ENCODE data around the gene PLTP. TPM values are rescaled to one million over a fixed set of nuclear protein-coding genes. Genes with fewer than 3 reads are reported as not detected.
A peak's percentile ranks its signal among the peaks of the same experiment; 100 is the strongest.
"Not testable (repeated sequence)": the region's sequence is repeated elsewhere in the genome, so short reads cannot be mapped to it uniquely, and the experiment has no call there.

The PLTP gene
- total RNA-seq, 5 donors from 2014 or later (not counting 1 experiment from before 2014, with no cell fraction given): 0.35 to 1.7 (median 1.4) TPM; not detected in 1

DNA sequence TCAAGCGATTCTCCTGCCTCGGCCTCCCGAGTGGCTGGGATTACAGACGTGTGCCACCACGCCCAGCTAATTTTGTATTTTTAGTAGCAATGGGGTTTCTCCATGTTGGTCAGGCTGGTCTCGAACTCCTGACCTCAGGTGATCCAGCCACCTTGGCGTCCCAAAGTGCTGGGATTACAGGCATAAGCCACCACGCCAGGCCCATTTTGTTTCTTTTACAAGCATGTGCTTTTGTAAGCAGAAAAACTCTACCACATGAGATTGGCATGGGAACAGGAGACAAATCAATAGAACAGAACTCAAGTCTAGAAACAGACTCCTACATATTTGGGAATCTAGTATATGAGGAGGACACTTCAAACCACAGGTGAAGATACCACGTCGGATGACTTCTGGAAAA is 44.4 kb upstream of the PLTP start:
- H3K27me3 ChIP-seq (replicated peaks in 1 of 2; ENCODE audit: control insufficient read depth in 2 of 2, extremely low read depth in 1 of 2, insufficient read depth in 2 of 2, low read length in 1 of 2); H3K27ac ChIP-seq (ENCODE audit: low read length); H3K9me3 Mint-ChIP-seq; H3K4me1 Mint-ChIP-seq; H3K4me3 ChIP-seq (ENCODE audit: control insufficient read depth in 1 of 2, extremely low read depth in 1 of 2, low read length in 1 of 2); ATAC-seq (replicated peaks in 1 of 4); CTCF ChIA-PET; H3K9me3 ChIP-seq; H3K4me3 Mint-ChIP-seq; H3K27me3 Mint-ChIP-seq; H3K27ac Mint-ChIP-seq; POLR2A ChIA-PET; DNase-seq: not testable (repeated sequence)
- peaks cover 31 to 79% of the 10 kb centered on the region in 2 donors for H3K36me3 ChIP-seq (ENCODE audit: control insufficient read depth in 2 of 2, extremely low read depth in 1 of 2, insufficient read depth in 1 of 2, low read length in 1 of 2)
- H3K36me3 Mint-ChIP-seq: peaks cover 49% of the 10 kb centered on the region
- peaks cover 0 to 11% of the 10 kb centered on the region in 2 experiments for H3K4me1 ChIP-seq (ENCODE audit: control insufficient read depth in 1 of 2, extremely low read depth in 1 of 2, insufficient read depth in 2 of 2, low read length in 2 of 2)
- WGBS (ENCODE audit: insufficient coverage): 100% methylated on average over 1 of the region's 10 CpGs

DNA sequence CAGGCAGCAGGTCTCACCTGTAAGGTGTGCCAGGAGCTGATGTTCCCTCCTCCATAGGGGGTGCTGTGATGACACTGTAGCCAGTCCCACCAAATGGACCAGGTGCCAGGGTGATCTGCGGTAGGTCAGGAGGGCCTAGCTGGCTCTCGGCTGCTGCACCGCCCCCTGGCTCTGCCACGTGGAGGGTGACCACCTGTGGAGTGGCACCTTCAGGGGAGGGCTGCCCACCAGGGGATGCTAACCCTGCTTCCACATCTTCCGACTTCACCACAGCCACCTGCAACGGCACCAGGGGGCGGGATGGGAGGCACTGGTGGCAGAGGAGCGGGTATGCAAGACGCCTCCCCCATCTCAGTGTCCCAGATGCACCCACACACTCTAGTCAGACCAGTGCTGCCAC is 41.7 kb upstream of the PLTP start:
- no peak overlapping the region for H3K4me3 ChIP-seq (ENCODE audit: control insufficient read depth in 1 of 2, extremely low read depth in 1 of 2, low read length in 1 of 2)
- ChIA-PET CTCF (no interaction called here), POLR2A (interaction anchor here (1.0 to 1.7 kb wide), 3 partner anchors 10 to 152 kb away, joined by 3 to 4 read pairs (median 3); no protein-coding TSS in a partner anchor)
- WGBS (ENCODE audit: insufficient coverage): 97% methylated on average over 8 of the region's 9 CpGs
- peaks cover 39% of the 10 kb centered on the region for H3K36me3 Mint-ChIP-seq
- H3K9me3 Mint-ChIP-seq: no peaks in the 10 kb centered on the region
- peaks cover 0 to 20% of the 10 kb centered on the region in 2 experiments for H3K4me1 ChIP-seq (ENCODE audit: control insufficient read depth in 1 of 2, extremely low read depth in 1 of 2, insufficient read depth in 2 of 2, low read length in 2 of 2)
- no peak overlapping the region for H3K27ac Mint-ChIP-seq
- no peaks in the 10 kb centered on the region for H3K27me3 ChIP-seq (replicated peaks in 1 of 2; ENCODE audit: control insufficient read depth in 2 of 2, extremely low read depth in 1 of 2, insufficient read depth in 2 of 2, low read length in 1 of 2)
- no peaks in the 10 kb centered on the region for H3K9me3 ChIP-seq
- H3K36me3 ChIP-seq (ENCODE audit: control insufficient read depth in 2 of 2, extremely low read depth in 1 of 2, insufficient read depth in 1 of 2, low read length in 1 of 2): peaks cover 27 to 76% of the 10 kb centered on the region in 2 donors
- H3K27ac ChIP-seq (ENCODE audit: low read length): no peak overlapping the region
- DNase-seq (no peak), ATAC-seq (replicated peaks in 1 of 4) (no peak)
- no peak overlapping the region for H3K4me3 Mint-ChIP-seq
- H3K27me3 Mint-ChIP-seq: no peaks in the 10 kb centered on the region
- peaks cover 0 to 7% (median 5%) of the 10 kb centered on the region in 3 donors for H3K4me1 Mint-ChIP-seq

DNA sequence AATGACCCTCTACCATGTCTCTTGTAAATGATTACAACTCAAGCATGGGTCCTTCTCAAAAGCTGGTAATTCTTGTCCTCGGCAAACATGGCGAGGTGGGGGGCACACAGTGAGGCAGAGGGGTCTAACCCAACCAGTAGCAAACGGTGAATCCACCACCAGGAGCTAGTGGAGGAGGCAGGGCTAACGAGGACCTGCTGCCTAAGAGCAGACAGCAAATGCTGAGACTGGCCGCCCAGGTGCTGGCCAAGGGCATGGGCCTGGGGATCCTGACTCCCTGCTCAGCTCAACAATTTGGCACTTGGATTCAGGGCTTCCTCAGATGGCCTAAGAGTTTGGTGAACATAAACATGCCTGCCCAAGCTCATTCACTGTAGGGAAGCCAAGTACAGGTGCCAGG is 40.9 kb upstream of the PLTP start:
- WGBS (ENCODE audit: insufficient coverage): 95% methylated on average over 5 of the region's 5 CpGs
- Histone ChIP-seq H3K4me1 (ENCODE audit: control insufficient read depth in 1 of 2, extremely low read depth in 1 of 2, insufficient read depth in 2 of 2, low read length in 2 of 2) (peaks cover 0 to 20% of the 10 kb centered on the region in 2 experiments), H3K9me3 (no peaks in the 10 kb centered on the region), H3K27me3 (replicated peaks in 1 of 2; ENCODE audit: control insufficient read depth in 2 of 2, extremely low read depth in 1 of 2, insufficient read depth in 2 of 2, low read length in 1 of 2) (no peaks in the 10 kb centered on the region), H3K27ac (ENCODE audit: low read length) (no peak overlapping the region), H3K36me3 (ENCODE audit: control insufficient read depth in 2 of 2, extremely low read depth in 1 of 2, insufficient read depth in 1 of 2, low read length in 1 of 2) (peaks cover 28 to 77% of the 10 kb centered on the region in 2 donors), H3K4me3 (ENCODE audit: control insufficient read depth in 1 of 2, extremely low read depth in 1 of 2, low read length in 1 of 2) (no peak overlapping the region)
- no peaks in the 10 kb centered on the region for H3K9me3 Mint-ChIP-seq
- ChIA-PET CTCF (interaction anchor here (0.5 to 0.6 kb wide), 2 partner anchors 167 to 185 kb away, joined by 3 read pairs; no protein-coding TSS in a partner anchor), POLR2A (interaction anchor here (0.6 to 1.7 kb wide), 3 partner anchors 8 to 18 kb away, joined by 3 to 4 read pairs (median 3); no protein-coding TSS in a partner anchor)
- no peak overlapping the region for H3K27ac Mint-ChIP-seq
- no peak for ATAC-seq (replicated peaks in 1 of 4)
- H3K36me3 Mint-ChIP-seq: peaks cover 35% of the 10 kb centered on the region
- H3K4me1 Mint-ChIP-seq: peaks cover 0 to 7% (median 5%) of the 10 kb centered on the region in 3 donors
- H3K4me3 Mint-ChIP-seq: no peak overlapping the region
- no peak for DNase-seq
- no peaks in the 10 kb centered on the region for H3K27me3 Mint-ChIP-seq

DNA sequence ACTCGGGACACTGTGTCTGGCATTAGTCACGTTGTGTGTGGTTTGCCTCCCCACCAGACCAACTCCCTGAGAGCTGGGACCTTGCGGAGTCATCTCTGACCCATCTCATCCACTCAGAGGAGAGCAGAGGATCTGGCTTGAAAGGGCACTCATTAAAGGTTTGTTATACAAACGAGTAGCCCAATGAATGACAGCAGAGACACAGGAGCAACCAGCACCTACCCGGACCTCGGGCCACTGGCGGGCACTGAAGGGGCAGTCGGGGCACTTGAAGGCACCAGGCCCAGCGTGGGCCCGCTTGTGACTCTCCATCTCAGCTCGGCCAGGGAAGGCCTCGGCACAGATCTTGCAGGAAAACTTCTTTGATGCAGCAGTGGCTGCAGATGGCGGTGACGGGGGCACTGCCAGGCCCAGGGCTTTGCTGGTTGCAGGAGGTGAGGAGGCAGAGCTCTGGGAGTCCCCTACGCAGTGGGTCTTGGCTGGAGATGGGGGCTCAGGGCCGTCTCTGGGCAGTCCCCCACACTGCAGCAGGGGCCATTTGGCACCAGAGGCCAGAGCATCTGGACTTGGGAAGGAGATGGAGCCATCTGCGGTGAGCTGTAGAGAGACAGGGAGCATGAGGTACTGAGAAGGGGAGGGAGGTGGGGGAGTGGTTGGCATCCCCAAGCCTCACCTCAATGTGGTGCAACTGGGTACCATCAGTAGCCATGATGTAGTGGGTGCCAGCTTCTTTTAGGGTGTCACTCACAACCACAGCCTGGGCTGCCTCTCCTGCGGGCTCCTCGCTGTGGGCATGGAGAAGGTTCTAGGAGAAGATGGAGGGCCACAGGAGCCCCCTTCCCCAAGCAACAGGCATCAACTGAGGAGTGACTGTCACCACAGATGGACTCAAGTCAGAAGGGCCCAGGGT is 40.2 kb upstream of the PLTP start:
- Mint-ChIP-seq H3K4me1 (peaks cover 0 to 7% (median 5%) of the 10 kb centered on the region in 3 donors), H3K9me3 (no peaks in the 10 kb centered on the region), H3K4me3 (no peak overlapping the region), H3K27ac (peak overlapping the region; percentile 44 to 76), H3K27me3 (no peaks in the 10 kb centered on the region), H3K36me3 (peaks cover 31% of the 10 kb centered on the region)
- ChIA-PET POLR2A (no interaction called here), CTCF (interaction anchor here (0.5 to 0.6 kb wide), 3 partner anchors 17 to 184 kb away, joined by 3 to 4 read pairs (median 3); partner anchors contain the start of gene PCIF1 (in 1 of the 2))
- H3K27me3 ChIP-seq (replicated peaks in 1 of 2; ENCODE audit: control insufficient read depth in 2 of 2, extremely low read depth in 1 of 2, insufficient read depth in 2 of 2, low read length in 1 of 2): no peaks in the 10 kb centered on the region
- peaks cover 22 to 78% of the 10 kb centered on the region in 2 donors for H3K36me3 ChIP-seq (ENCODE audit: control insufficient read depth in 2 of 2, extremely low read depth in 1 of 2, insufficient read depth in 1 of 2, low read length in 1 of 2)
- H3K4me3 ChIP-seq (ENCODE audit: control insufficient read depth in 1 of 2, extremely low read depth in 1 of 2, low read length in 1 of 2): no peak overlapping the region
- DNase-seq (no peak), ATAC-seq (replicated peaks in 1 of 4) (no peak)
- H3K9me3 ChIP-seq: no peaks in the 10 kb centered on the region
- H3K4me1 ChIP-seq (ENCODE audit: control insufficient read depth in 1 of 2, extremely low read depth in 1 of 2, insufficient read depth in 2 of 2, low read length in 2 of 2): peaks cover 0 to 23% of the 10 kb centered on the region in 2 experiments
- H3K27ac ChIP-seq (ENCODE audit: low read length): peak overlapping the region; percentile 23
- 94% methylated on average over 14 of the region's 19 CpGs for WGBS (ENCODE audit: insufficient coverage)

DNA sequence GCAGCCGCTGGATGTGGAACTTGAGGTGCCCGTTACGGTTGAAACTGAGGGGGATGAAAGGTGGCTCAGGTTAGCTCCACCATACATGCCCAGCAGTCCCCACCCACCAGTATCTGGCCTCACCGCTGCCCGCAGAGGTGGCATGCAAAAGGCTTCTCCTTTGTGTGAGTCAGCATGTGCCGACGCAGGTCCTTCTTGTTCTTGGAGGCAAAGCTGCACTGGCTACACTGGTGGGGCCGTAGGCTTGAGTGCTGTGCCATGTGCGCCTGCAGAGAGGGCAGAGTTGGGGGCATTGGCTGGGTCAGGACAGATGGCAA is 38.3 kb upstream of the PLTP start:
- ATAC-seq (replicated peaks in 1 of 4) (no peak), DNase-seq (no peak)
- Mint-ChIP-seq H3K9me3 (no peaks in the 10 kb centered on the region), H3K36me3 (peaks cover 34% of the 10 kb centered on the region), H3K27ac (peak overlapping the region in 1 of 2 donors; percentile 64), H3K27me3 (no peaks in the 10 kb centered on the region), H3K4me1 (peaks cover 0 to 18% (median 14%) of the 10 kb centered on the region in 3 donors), H3K4me3 (no peak overlapping the region)
- H3K27ac ChIP-seq (ENCODE audit: low read length): no peak overlapping the region
- WGBS (ENCODE audit: insufficient coverage): 88% methylated on average over 4 of the region's 9 CpGs
- H3K4me1 ChIP-seq (ENCODE audit: control insufficient read depth in 1 of 2, extremely low read depth in 1 of 2, insufficient read depth in 2 of 2, low read length in 2 of 2): peaks cover 0 to 41% of the 10 kb centered on the region in 2 experiments
- no peaks in the 10 kb centered on the region for H3K27me3 ChIP-seq (replicated peaks in 1 of 2; ENCODE audit: control insufficient read depth in 2 of 2, extremely low read depth in 1 of 2, insufficient read depth in 2 of 2, low read length in 1 of 2)
- H3K36me3 ChIP-seq (ENCODE audit: control insufficient read depth in 2 of 2, extremely low read depth in 1 of 2, insufficient read depth in 1 of 2, low read length in 1 of 2): peaks cover 29 to 87% of the 10 kb centered on the region in 2 donors
- ChIA-PET CTCF (no interaction called here), POLR2A (interaction anchor here in 1 of 2 donors (0.5 kb wide), 1 partner anchor 131 kb away, joined by 3 read pairs; no protein-coding TSS in a partner anchor)
- H3K4me3 ChIP-seq (ENCODE audit: control insufficient read depth in 1 of 2, extremely low read depth in 1 of 2, low read length in 1 of 2): no peak overlapping the region
- H3K9me3 ChIP-seq: no peaks in the 10 kb centered on the region

DNA sequence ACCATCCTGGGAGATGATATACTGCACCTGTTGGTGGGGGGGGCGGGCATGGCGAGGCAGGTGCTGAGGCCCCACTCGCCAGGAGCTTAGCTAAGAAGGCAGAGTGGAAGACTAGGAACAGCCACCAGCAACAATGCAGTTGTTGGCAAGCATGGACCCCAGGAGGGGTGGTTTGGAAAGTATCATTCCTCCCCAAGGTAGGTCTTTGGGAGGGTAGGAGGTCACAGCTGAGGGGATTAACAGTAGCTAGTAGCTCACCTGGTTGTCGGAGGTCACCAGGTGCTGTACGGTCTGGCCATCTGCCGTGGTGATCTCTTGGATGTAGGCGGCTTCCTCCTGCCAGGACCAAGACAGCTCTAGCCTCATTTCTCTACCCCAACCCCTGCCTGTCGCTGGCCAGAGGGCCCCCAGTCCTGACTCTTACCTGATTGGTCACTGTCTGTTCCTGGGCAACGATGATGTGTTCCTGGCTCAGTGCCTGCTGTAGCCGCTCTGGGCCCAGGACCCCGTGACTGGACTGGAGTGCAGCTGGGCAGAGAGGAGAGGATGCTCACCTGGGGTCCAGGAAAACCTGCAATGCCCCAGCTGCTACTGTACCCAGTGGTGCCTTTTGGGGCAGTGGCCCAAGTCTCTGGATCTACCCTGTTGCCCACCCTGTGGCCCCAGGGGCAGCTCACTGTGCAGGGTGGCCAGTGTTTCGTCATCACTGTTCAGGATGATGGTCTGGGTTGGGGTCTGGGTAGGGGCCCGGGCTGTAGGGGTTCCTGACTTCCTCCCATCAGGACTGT is 37.8 kb upstream of the PLTP start:
- Histone ChIP-seq H3K36me3 (ENCODE audit: control insufficient read depth in 2 of 2, extremely low read depth in 1 of 2, insufficient read depth in 1 of 2, low read length in 1 of 2) (peaks cover 33 to 93% of the 10 kb centered on the region in 2 donors), H3K4me1 (ENCODE audit: control insufficient read depth in 1 of 2, extremely low read depth in 1 of 2, insufficient read depth in 2 of 2, low read length in 2 of 2) (peaks cover 0 to 44% of the 10 kb centered on the region in 2 experiments), H3K4me3 (ENCODE audit: control insufficient read depth in 1 of 2, extremely low read depth in 1 of 2, low read length in 1 of 2) (no peak overlapping the region), H3K27ac (ENCODE audit: low read length) (no peak overlapping the region), H3K9me3 (no peaks in the 10 kb centered on the region), H3K27me3 (replicated peaks in 1 of 2; ENCODE audit: control insufficient read depth in 2 of 2, extremely low read depth in 1 of 2, insufficient read depth in 2 of 2, low read length in 1 of 2) (no peaks in the 10 kb centered on the region)
- WGBS (ENCODE audit: insufficient coverage): 96% methylated on average over 6 of the region's 13 CpGs
- Mint-ChIP-seq H3K4me3 (peak overlapping the region in 1 of 3 donors; percentile 15), H3K36me3 (peaks cover 39% of the 10 kb centered on the region), H3K9me3 (no peaks in the 10 kb centered on the region), H3K27ac (peak overlapping the region in 1 of 2 donors; percentile 17), H3K27me3 (no peaks in the 10 kb centered on the region), H3K4me1 (peaks cover 0 to 21% (median 14%) of the 10 kb centered on the region in 3 donors)
- ATAC-seq (replicated peaks in 1 of 4): no peak
- ChIA-PET CTCF (interaction anchor here in 1 of 2 donors (0.7 kb wide), 1 partner anchor 683 kb away, joined by 3 read pairs; no protein-coding TSS in a partner anchor), POLR2A (interaction anchor here (0.5 to 1.1 kb wide), 4 partner anchors 8 to 130 kb away, joined by 3 to 11 read pairs (median 5); no protein-coding TSS in a partner anchor)
- DNase-seq: no peak

All from T-cell (primary cell).